Measurements from ENCODE around the gene CNTNAP2.

The CNTNAP2 gene

GRCh38 chr7:148397551-148397950 is 2280.9 kb downstream of the CNTNAP2 start:
- no peak for TF ChIP-seq ZNF274 (IDR thresholded peaks at IDR 0.05; ENCODE audit: low read depth, low read length)
- no peak for TF ChIP-seq SUZ12 (IDR thresholded peaks at IDR 0.05; ENCODE audit: extremely low read depth, insufficient read depth, insufficient read length)
- no peak for TF ChIP-seq YY1 (IDR thresholded peaks at IDR 0.05; ENCODE audit: insufficient read depth, insufficient read length)
- DNase-seq (ENCODE audit: low read depth, low spot score): no peak
- Histone ChIP-seq H3K36me3 (ENCODE audit: insufficient read depth, insufficient read length, low read length) (no peaks in the 10 kb centered on the region), H3K4me3 (ENCODE audit: insufficient read length, low read depth) (no peak overlapping the region), H3K9ac (ENCODE audit: insufficient read length, low read depth) (no peak overlapping the region), H3K9me3 (ENCODE audit: insufficient read depth, low read length) (no peaks in the 10 kb centered on the region), H3K27me3 (ENCODE audit: insufficient read depth, insufficient read length) (no peaks in the 10 kb centered on the region), H3K4me1 (ENCODE audit: insufficient read depth, insufficient read length) (peaks cover 2% of the 10 kb centered on the region)

GRCh38 chr7:148397985-148398384 is 2281.4 kb downstream of the CNTNAP2 start:
- no peak for DNase-seq (ENCODE audit: low read depth, low spot score)
- Histone ChIP-seq H3K9me3 (ENCODE audit: insufficient read depth, low read length) (no peaks in the 10 kb centered on the region), H3K36me3 (ENCODE audit: insufficient read depth, insufficient read length, low read length) (no peaks in the 10 kb centered on the region), H3K9ac (ENCODE audit: insufficient read length, low read depth) (no peak overlapping the region), H3K4me3 (ENCODE audit: insufficient read length, low read depth) (no peak overlapping the region), H3K4me1 (ENCODE audit: insufficient read depth, insufficient read length) (peaks cover 2% of the 10 kb centered on the region), H3K27me3 (ENCODE audit: insufficient read depth, insufficient read length) (no peaks in the 10 kb centered on the region)
- TF ChIP-seq SUZ12 (IDR thresholded peaks at IDR 0.05; ENCODE audit: extremely low read depth, insufficient read depth, insufficient read length) (no peak), YY1 (IDR thresholded peaks at IDR 0.05; ENCODE audit: insufficient read depth, insufficient read length) (no peak), ZNF274 (IDR thresholded peaks at IDR 0.05; ENCODE audit: low read depth, low read length) (no peak)

GRCh38 chr7:148398844-148399365 is 2282.3 kb downstream of the CNTNAP2 start:
- no peaks in the 10 kb centered on the region for H3K27me3 ChIP-seq (ENCODE audit: insufficient read depth, insufficient read length)
- DNase-seq (ENCODE audit: low read depth, low spot score): no peak
- H3K4me1 ChIP-seq (ENCODE audit: insufficient read depth, insufficient read length): peaks cover 2% of the 10 kb centered on the region
- H3K9me3 ChIP-seq (ENCODE audit: insufficient read depth, low read length): no peaks in the 10 kb centered on the region
- TF ChIP-seq SUZ12 (IDR thresholded peaks at IDR 0.05; ENCODE audit: extremely low read depth, insufficient read depth, insufficient read length): no peak
- no peak for TF ChIP-seq ZNF274 (IDR thresholded peaks at IDR 0.05; ENCODE audit: low read depth, low read length)
- TF ChIP-seq YY1 (IDR thresholded peaks at IDR 0.05; ENCODE audit: insufficient read depth, insufficient read length): no peak
- no peak overlapping the region for H3K4me3 ChIP-seq (ENCODE audit: insufficient read length, low read depth)
- no peaks in the 10 kb centered on the region for H3K36me3 ChIP-seq (ENCODE audit: insufficient read depth, insufficient read length, low read length)
- H3K9ac ChIP-seq (ENCODE audit: insufficient read length, low read depth): no peak overlapping the region

GRCh38 chr7:148400101-148400500 is 2283.5 kb downstream of the CNTNAP2 start:
- Histone ChIP-seq H3K36me3 (ENCODE audit: insufficient read depth, insufficient read length, low read length) (no peaks in the 10 kb centered on the region), H3K27me3 (ENCODE audit: insufficient read depth, insufficient read length) (no peaks in the 10 kb centered on the region), H3K9ac (ENCODE audit: insufficient read length, low read depth) (no peak overlapping the region), H3K9me3 (ENCODE audit: insufficient read depth, low read length) (no peaks in the 10 kb centered on the region), H3K4me3 (ENCODE audit: insufficient read length, low read depth) (no peak overlapping the region), H3K4me1 (ENCODE audit: insufficient read depth, insufficient read length) (peaks cover 2% of the 10 kb centered on the region)
- TF ChIP-seq SUZ12 (IDR thresholded peaks at IDR 0.05; ENCODE audit: extremely low read depth, insufficient read depth, insufficient read length): no peak
- TF ChIP-seq ZNF274 (IDR thresholded peaks at IDR 0.05; ENCODE audit: low read depth, low read length): no peak
- no peak for TF ChIP-seq YY1 (IDR thresholded peaks at IDR 0.05; ENCODE audit: insufficient read depth, insufficient read length)
- DNase-seq (ENCODE audit: low read depth, low spot score): no peak

- DNase-seq (ENCODE audit: low read depth, low spot score): no peak
- Histone ChIP-seq H3K9me3 (ENCODE audit: insufficient read depth, low read length) (no peaks in the 10 kb centered on the region), H3K4me3 (ENCODE audit: insufficient read length, low read depth) (no peak overlapping the region), H3K36me3 (ENCODE audit: insufficient read depth, insufficient read length, low read length) (no peaks in the 10 kb centered on the region), H3K9ac (ENCODE audit: insufficient read length, low read depth) (no peak overlapping the region), H3K27me3 (ENCODE audit: insufficient read depth, insufficient read length) (no peaks in the 10 kb centered on the region), H3K4me1 (ENCODE audit: insufficient read depth, insufficient read length) (no peaks in the 10 kb centered on the region)
- no peak for TF ChIP-seq YY1 (IDR thresholded peaks at IDR 0.05; ENCODE audit: insufficient read depth, insufficient read length)
- TF ChIP-seq SUZ12 (IDR thresholded peaks at IDR 0.05; ENCODE audit: extremely low read depth, insufficient read depth, insufficient read length): no peak
- no peak for TF ChIP-seq ZNF274 (IDR thresholded peaks at IDR 0.05; ENCODE audit: low read depth, low read length)
Measured at GRCh38 chr7:148402159-148402558, 2285.6 kb downstream of the CNTNAP2 start.

GRCh38 chr7:148403466-148403993 is 2286.9 kb downstream of the CNTNAP2 start:
- no peak overlapping the region for H3K4me3 ChIP-seq (ENCODE audit: insufficient read length, low read depth)
- H3K9me3 ChIP-seq (ENCODE audit: insufficient read depth, low read length): no peaks in the 10 kb centered on the region
- H3K27me3 ChIP-seq (ENCODE audit: insufficient read depth, insufficient read length): no peaks in the 10 kb centered on the region
- no peaks in the 10 kb centered on the region for H3K36me3 ChIP-seq (ENCODE audit: insufficient read depth, insufficient read length, low read length)
- DNase-seq (ENCODE audit: low read depth, low spot score): no peak
- TF ChIP-seq SUZ12 (IDR thresholded peaks at IDR 0.05; ENCODE audit: extremely low read depth, insufficient read depth, insufficient read length) (no peak), ZNF274 (IDR thresholded peaks at IDR 0.05; ENCODE audit: low read depth, low read length) (no peak), YY1 (IDR thresholded peaks at IDR 0.05; ENCODE audit: insufficient read depth, insufficient read length) (no peak)
- H3K4me1 ChIP-seq (ENCODE audit: insufficient read depth, insufficient read length): no peaks in the 10 kb centered on the region
- no peak overlapping the region for H3K9ac ChIP-seq (ENCODE audit: insufficient read length, low read depth)

- H3K4me3 ChIP-seq (ENCODE audit: insufficient read length, low read depth): no peak overlapping the region
- H3K9ac ChIP-seq (ENCODE audit: insufficient read length, low read depth): no peak overlapping the region
- H3K36me3 ChIP-seq (ENCODE audit: insufficient read depth, insufficient read length, low read length): no peaks in the 10 kb centered on the region
- no peaks in the 10 kb centered on the region for H3K4me1 ChIP-seq (ENCODE audit: insufficient read depth, insufficient read length)
- H3K27me3 ChIP-seq (ENCODE audit: insufficient read depth, insufficient read length): no peaks in the 10 kb centered on the region
- no peaks in the 10 kb centered on the region for H3K9me3 ChIP-seq (ENCODE audit: insufficient read depth, low read length)
- TF ChIP-seq ZNF274 (IDR thresholded peaks at IDR 0.05; ENCODE audit: low read depth, low read length) (no peak), YY1 (IDR thresholded peaks at IDR 0.05; ENCODE audit: insufficient read depth, insufficient read length) (no peak), SUZ12 (IDR thresholded peaks at IDR 0.05; ENCODE audit: extremely low read depth, insufficient read depth, insufficient read length) (no peak)
- DNase-seq (ENCODE audit: low read depth, low spot score): no peak
Measured at GRCh38 chr7:148408307-148408706, 2291.7 kb downstream of the CNTNAP2 start.
